T-cell (primary cell): ENCODE measurements around the gene ASGR1. TPM values are rescaled to one million over a fixed set of nuclear protein-coding genes. Genes with fewer than 3 reads are reported as not detected.

Experiments used
- ATAC-seq, 4 experiments: fragments of 200-7000 bp in 3 of 4; fragments of 150-1000 bp in 1 of 4; cut with Tn5 transposase; replicated peaks in 1 of 4; 1 replicate in 3 of 4; 2 replicates in 1 of 4; pipeline ENCODE4 v1.10.0; 2021; ENCODE audit warnings: moderate library complexity in 3 of 4, mild to moderate bottlenecking in 2 of 4, moderate number of reproducible peaks in 1 of 4
- CTCF ChIA-PET, 2 donors: fragments of 300-600 bp; sonication (Branson Sonifier 250); formaldehyde crosslinking; loops; one replicate each; lab custom pipeline; 2022; ENCODE audit warnings: antibody characterized with exemption in 2 of 2; lab: Charles Lee
- POLR2A ChIA-PET, 2 donors: fragments of 300-600 bp; sonication (Branson Sonifier 250); formaldehyde crosslinking; loops; one replicate each; lab custom pipeline; 2022; ENCODE audit warnings: antibody characterized with exemption in 2 of 2; lab: Charles Lee
- DNase-seq, 35 experiments: peaks; one replicate each; pipeline versions ENCODE4 v3.0.0 to v3.0.0-alpha.2; 2013 to 2023
- H3K27ac ChIP-seq: one replicate; pipeline ENCODE4 v1.5.1; 2013; ENCODE audit warnings: low read length
- H3K27me3 ChIP-seq, 2 experiments: replicated peaks in 1 of 2; 1 replicate in 1 of 2; 2 replicates in 1 of 2; pipeline versions ENCODE4 v1.6.1 to v1.7.0; 2013; ENCODE audit warnings: low read length in 1 of 2, mixed read lengths in 1 of 2; ENCODE audit not compliant: control insufficient read depth in 2 of 2, insufficient read depth in 2 of 2; ENCODE audit errors: extremely low read depth in 1 of 2
- H3K36me3 ChIP-seq, 2 donors: 1 replicate in 1 of 2; 2 replicates in 1 of 2; pipeline versions ENCODE4 v1.6.1 to v1.7.0; 2013; ENCODE audit warnings: low read length in 1 of 2; ENCODE audit not compliant: control insufficient read depth in 2 of 2, insufficient read depth in 1 of 2; ENCODE audit errors: extremely low read depth in 1 of 2
- H3K4me1 ChIP-seq, 2 experiments: 1 replicate in 1 of 2; 2 replicates in 1 of 2; pipeline versions ENCODE4 v1.6.1 to v1.7.0; 2013; ENCODE audit warnings: low read length in 2 of 2, mixed read lengths in 1 of 2; ENCODE audit not compliant: insufficient read depth in 2 of 2, control insufficient read depth in 1 of 2; ENCODE audit errors: extremely low read depth in 1 of 2
- H3K4me3 ChIP-seq, 2 donors: 1 replicate in 1 of 2; 2 replicates in 1 of 2; pipeline versions ENCODE4 v1.5.1 to v1.7.0; 2013; ENCODE audit warnings: mild to moderate bottlenecking in 2 of 2, low read length in 1 of 2, moderate library complexity in 1 of 2; ENCODE audit not compliant: control insufficient read depth in 1 of 2; ENCODE audit errors: extremely low read depth in 1 of 2
- H3K9me3 ChIP-seq: 2 replicates; pipeline ENCODE4 v1.7.0; 2013
- H3K27ac Mint-ChIP-seq, 2 donors: one replicate each; pipeline ENCODE4 v1.8.0; 2020 to 2021; ENCODE audit warnings: mild to moderate bottlenecking in 2 of 2, mixed read lengths in 2 of 2
- H3K27me3 Mint-ChIP-seq, 2 donors: one replicate each; pipeline ENCODE4 v1.8.0; 2021 to 2022; ENCODE audit warnings: mixed read lengths in 2 of 2
- H3K36me3 Mint-ChIP-seq: one replicate; pipeline ENCODE4 v1.8.0; 2021; ENCODE audit warnings: mixed read lengths
- H3K4me1 Mint-ChIP-seq, 3 donors: one replicate each; pipeline ENCODE4 v1.8.0; 2020 to 2022; ENCODE audit warnings: mixed read lengths in 3 of 3, mild to moderate bottlenecking in 1 of 3
- H3K4me3 Mint-ChIP-seq, 3 donors: one replicate each; pipeline ENCODE4 v1.8.0; 2020 to 2022; ENCODE audit warnings: mild to moderate bottlenecking in 3 of 3, mixed read lengths in 3 of 3, moderate library complexity in 3 of 3
- H3K9me3 Mint-ChIP-seq, 3 donors: one replicate each; pipeline ENCODE4 v1.8.0; 2020 to 2022; ENCODE audit warnings: mixed read lengths in 3 of 3
- WGBS: methylation state at CpG from one replicate; pipeline ENCODE4 v1.1.5; 2013; ENCODE audit warnings: missing lambda C conversion rate; ENCODE audit not compliant: insufficient coverage; 5-methylcytosine and 5-hydroxymethylcytosine counted together
- total RNA-seq, 35 experiments: library from RNA in 6 of 35; stranded (reverse) in 6 of 35; fragments of 120-200 nt in 1 of 35; gene quantifications; one replicate each; pipeline versions ENCODE4 v1.2.1 to v1.2.4 and lab custom pipeline; 2013 to 2026

Gene ASGR1
- total RNA-seq, 5 donors from 2014 or later (not counting 1 experiment from before 2014, with no cell fraction given): 0.60 to 1.8 (median 0.82) TPM

GRCh38 chr17:7217113-7217987 is 38.2 kb upstream of the ASGR1 start:
- Mint-ChIP-seq H3K4me1 (peaks cover 71 to 77% (median 74%) of the 10 kb centered on the region in 3 donors), H3K4me3 (peak overlapping the region; percentile 54 to 92 (median 70)), H3K9me3 (no peaks in the 10 kb centered on the region), H3K27me3 (no peaks in the 10 kb centered on the region), H3K27ac (peak overlapping the region; percentile 76 to 99), H3K36me3 (no peaks in the 10 kb centered on the region)
- Histone ChIP-seq H3K4me3 (peak overlapping the region; percentile 0 to 55), H3K27ac (peak overlapping the region; percentile 46), H3K4me1 (peaks cover 40 to 80% of the 10 kb centered on the region in 2 experiments), H3K9me3 (no peaks in the 10 kb centered on the region), H3K27me3 (no peaks in the 10 kb centered on the region), H3K36me3 (peaks cover 0 to 13% of the 10 kb centered on the region in 2 donors)
- peak in 1 of 35 experiments; percentile 18 for DNase-seq
- WGBS: 10% methylated on average over 15 of the region's 32 CpGs
- CTCF ChIA-PET: no interaction called here
- no peak for ATAC-seq
- POLR2A ChIA-PET: interaction anchor here in 1 of 2 donors (0.6 kb wide), 2 partner anchors 205 to 253 kb away, joined by 3 to 4 read pairs; no protein-coding TSS in a partner anchor

- Mint-ChIP-seq H3K9me3 (no peaks in the 10 kb centered on the region), H3K27me3 (peaks cover 0 to 5% of the 10 kb centered on the region in 2 donors), H3K27ac (peak overlapping the region; percentile 71 to 88), H3K4me3 (peak overlapping the region; percentile 6 to 92 (median 37)), H3K4me1 (peaks cover 74 to 80% (median 80%) of the 10 kb centered on the region in 3 donors), H3K36me3 (no peaks in the 10 kb centered on the region)
- Histone ChIP-seq H3K27me3 (no peaks in the 10 kb centered on the region), H3K27ac (peak overlapping the region; percentile 46), H3K9me3 (no peaks in the 10 kb centered on the region), H3K4me1 (peaks cover 40 to 77% of the 10 kb centered on the region in 2 experiments), H3K4me3 (peak overlapping the region in 1 of 2 donors; percentile 29), H3K36me3 (peaks cover 0 to 6% of the 10 kb centered on the region in 2 donors)
- DNase-seq (no peak), ATAC-seq (no peak)
- WGBS: 61% methylated on average over 7 of the region's 7 CpGs
- ChIA-PET POLR2A (no interaction called here), CTCF (interaction anchor here in 1 of 2 donors (0.6 kb wide), 1 partner anchor 12 kb away, joined by 9 read pairs; no protein-coding TSS in a partner anchor)
These were observed 37.3 kb upstream of the ASGR1 start for GRCh38 chr17:7216242-7217112.

GRCh38 chr17:7215652-7216180 is 36.5 kb upstream of the ASGR1 start:
- no peak for ATAC-seq
- H3K27me3 Mint-ChIP-seq: peaks cover 0 to 5% of the 10 kb centered on the region in 2 donors
- peak overlapping the region in 1 of 2 donors; percentile 69 for H3K4me3 ChIP-seq
- peaks cover 39 to 71% of the 10 kb centered on the region in 2 experiments for H3K4me1 ChIP-seq
- H3K9me3 ChIP-seq: no peaks in the 10 kb centered on the region
- no peaks in the 10 kb centered on the region for H3K27me3 ChIP-seq
- CTCF ChIA-PET: no interaction called here
- H3K27ac ChIP-seq: peak overlapping the region; percentile 96
- peak in 1 of 35 experiments; percentile 30 for DNase-seq
- no peaks in the 10 kb centered on the region for H3K9me3 Mint-ChIP-seq
- WGBS: 57% methylated on average over 3 of the region's 10 CpGs
- no peaks in the 10 kb centered on the region for H3K36me3 ChIP-seq
- H3K4me3 Mint-ChIP-seq: peak overlapping the region; percentile 31 to 92 (median 37)
- H3K36me3 Mint-ChIP-seq: no peaks in the 10 kb centered on the region
- POLR2A ChIA-PET: interaction anchor here in 1 of 2 donors (0.7 kb wide), 1 partner anchor 27 kb away, joined by 3 read pairs; the partner anchor contains the start of gene GABARAP
- H3K27ac Mint-ChIP-seq: peak overlapping the region; percentile 88 to 99
- H3K4me1 Mint-ChIP-seq: peaks cover 67 to 76% (median 73%) of the 10 kb centered on the region in 3 donors

- Histone ChIP-seq H3K27ac (peak overlapping the region; percentile 96), H3K4me1 (peaks cover 36 to 65% of the 10 kb centered on the region in 2 experiments), H3K27me3 (no peaks in the 10 kb centered on the region), H3K9me3 (no peaks in the 10 kb centered on the region), H3K36me3 (no peaks in the 10 kb centered on the region), H3K4me3 (peak overlapping the region; percentile 61 to 69)
- POLR2A ChIA-PET: interaction anchor here in 1 of 2 donors (0.7 kb wide), 2 partner anchors 26 to 27 kb away, joined by 3 to 4 read pairs; partner anchors contain the start of gene GABARAP
- Mint-ChIP-seq H3K9me3 (no peaks in the 10 kb centered on the region), H3K27ac (peak overlapping the region; percentile 95 to 99), H3K27me3 (peaks cover 0 to 5% of the 10 kb centered on the region in 2 donors), H3K36me3 (no peaks in the 10 kb centered on the region), H3K4me3 (peak overlapping the region; percentile 86 to 92 (median 88)), H3K4me1 (peaks cover 62 to 70% (median 67%) of the 10 kb centered on the region in 3 donors)
- DNase-seq (no peak), ATAC-seq (no peak)
- 50% methylated on average over 3 of the region's 9 CpGs for WGBS
- CTCF ChIA-PET: no interaction called here
These were observed 36.0 kb upstream of the ASGR1 start for GRCh38 chr17:7215136-7215638.

- Histone ChIP-seq H3K4me1 (peaks cover 36 to 61% of the 10 kb centered on the region in 2 experiments), H3K9me3 (no peaks in the 10 kb centered on the region), H3K36me3 (no peaks in the 10 kb centered on the region), H3K4me3 (peak overlapping the region; percentile 61 to 69), H3K27me3 (no peaks in the 10 kb centered on the region), H3K27ac (peak overlapping the region; percentile 96)
- WGBS: 0% methylated on average over 26 of the region's 45 CpGs
- POLR2A ChIA-PET: interaction anchor here in 1 of 2 donors (0.7 kb wide), 1 partner anchor 27 kb away, joined by 4 read pairs; no protein-coding TSS in a partner anchor
- Mint-ChIP-seq H3K36me3 (no peaks in the 10 kb centered on the region), H3K9me3 (no peaks in the 10 kb centered on the region), H3K4me1 (peaks cover 62 to 67% (median 64%) of the 10 kb centered on the region in 3 donors), H3K4me3 (peak overlapping the region; percentile 86 to 92 (median 88)), H3K27ac (peak overlapping the region; percentile 95 to 99), H3K27me3 (peaks cover 0 to 5% of the 10 kb centered on the region in 2 donors)
- peak; percentile 78 to 81 (median 80) for ATAC-seq
- CTCF ChIA-PET: interaction anchor here (0.6 to 1.2 kb wide), 6 partner anchors 9 to 1191 kb away, joined by 3 to 5 read pairs (median 4); partner anchors contain the start of genes GABARAP (in 1 of the 2) and PHF23 (in 1 of the 2)
- peak; percentile 89 to 100 (median 96) for DNase-seq
These were observed 35.3 kb upstream of the ASGR1 start for GRCh38 chr17:7214300-7215135.
